AML-193 (cell line): Measurements from ENCODE around the gene DHRS1.
"Not testable (repeated sequence)": the region's sequence is repeated elsewhere in the genome, so short reads cannot be mapped to it uniquely, and the experiment has no call there.

Source experiments
- DNase-seq, 2 experiments: peaks; one replicate each; lab custom pipeline; 2025; lab: John Stamatoyannopoulos, UW

The DHRS1 gene

GRCh38 chr14:24327914-24328313 is 28.3 kb upstream of the DHRS1 start:
- DNase-seq: not testable (repeated sequence)

GRCh38 chr14:24327303-24327702 is 27.7 kb upstream of the DHRS1 start:
- peak; percentile 70 to 78 for DNase-seq

GRCh38 chr14:24325963-24326362 is 26.4 kb upstream of the DHRS1 start:
- no peak for DNase-seq

GRCh38 chr14:24325041-24325530 is 25.5 kb upstream of the DHRS1 start:
- no peak for DNase-seq

- DNase-seq: no peak
Measured at GRCh38 chr14:24324024-24324423, 24.4 kb upstream of the DHRS1 start.

GRCh38 chr14:24323341-24323740 is 23.8 kb upstream of the DHRS1 start:
- DNase-seq: no peak

- no peak for DNase-seq
Measured at GRCh38 chr14:24322672-24323071, 23.1 kb upstream of the DHRS1 start.

- no peak for DNase-seq
Measured at GRCh38 chr14:24321212-24321975, 21.8 kb upstream of the DHRS1 start.

GRCh38 chr14:24317141-24317928 is 17.8 kb upstream of the DHRS1 start:
- no peak for DNase-seq

- DNase-seq: no peak
Measured at GRCh38 chr14:24316597-24316950, 17.0 kb upstream of the DHRS1 start.

GRCh38 chr14:24315807-24316596 is 16.4 kb upstream of the DHRS1 start:
- no peak for DNase-seq

- peak in 1 of 2 experiments; percentile 18 for DNase-seq
Measured at GRCh38 chr14:24315243-24315806, 15.7 kb upstream of the DHRS1 start.

- DNase-seq: peak in 1 of 2 experiments; percentile 6
Measured at GRCh38 chr14:24314377-24315193, 15.0 kb upstream of the DHRS1 start.

- peak; percentile 37 to 54 for DNase-seq
Measured at GRCh38 chr14:24313913-24314312, 14.3 kb upstream of the DHRS1 start.

- DNase-seq: peak; percentile 91 to 94
Measured at GRCh38 chr14:24312736-24313507, 13.3 kb upstream of the DHRS1 start.

GRCh38 chr14:24311837-24312615 is 12.4 kb upstream of the DHRS1 start:
- DNase-seq: peak; percentile 79 to 87

- DNase-seq: peak; percentile 39
Measured at GRCh38 chr14:24310646-24311604, 11.3 kb upstream of the DHRS1 start, which contains the start of gene LTB4R. TSS of gene LTB4R (plus strand) at chr14:24311502. CDS start at chr14:24315652, 4,150 bp downstream.

- no peak for DNase-seq
Measured at GRCh38 chr14:24310265-24310645, 10.7 kb upstream of the DHRS1 start.
